Stimulated activated CD4-positive, alpha-beta T cell treated with anti-CD3 and anti-CD28 coated beads, Interleukin-1b, Interleukin-23, amount 100 ng/mL, for 48 hours (primary cell): ENCODE data around the gene CFAP53.
A peak's percentile ranks its signal among the peaks of the same experiment; 100 is the strongest.
"Not testable (repeated sequence)": the region's sequence is repeated elsewhere in the genome, so short reads cannot be mapped to it uniquely, and the experiment has no call there.

ENCODE experiments used
- DNase-seq: peaks from one replicate; pipeline ENCODE4 v3.0.0-alpha.2; 2020

The CFAP53 gene

GRCh38 chr18:50266248-50266704 is at the start of gene CFAP53:
CFAP53 (minus strand) TSS chr18:50266495; CDS start chr18:50266404, 91 bp downstream.
- peak; percentile 87 for DNase-seq

- DNase-seq = no peak
Measured at GRCh38 chr18:50315100-50315871, 49.0 kb upstream of the CFAP53 start.

GRCh38 chr18:50313873-50314460 is 47.7 kb upstream of the CFAP53 start:
- DNase-seq = no peak

GRCh38 chr18:50313031-50313607 is 46.8 kb upstream of the CFAP53 start:
- DNase-seq = no peak

- DNase-seq = no peak
Measured at GRCh38 chr18:50312296-50313030, 46.2 kb upstream of the CFAP53 start.

- no peak for DNase-seq
Measured at GRCh38 chr18:50311650-50312049, 45.4 kb upstream of the CFAP53 start.

- no peak for DNase-seq
Measured at GRCh38 chr18:50310080-50310479, 43.8 kb upstream of the CFAP53 start.

- not testable (repeated sequence) for DNase-seq
Measured at GRCh38 chr18:50308851-50309250, 42.6 kb upstream of the CFAP53 start.

- DNase-seq = peak; percentile 91
Measured at GRCh38 chr18:50307738-50308470, 41.6 kb upstream of the CFAP53 start.

- DNase-seq = no peak
Measured at GRCh38 chr18:50307400-50307737, 41.1 kb upstream of the CFAP53 start.

GRCh38 chr18:50306944-50307343 is 40.6 kb upstream of the CFAP53 start:
- DNase-seq = no peak

- DNase-seq = no peak
Measured at GRCh38 chr18:50301074-50301473, 34.8 kb upstream of the CFAP53 start.

GRCh38 chr18:50299626-50300388 is 33.5 kb upstream of the CFAP53 start:
- no peak for DNase-seq

- no peak for DNase-seq
Measured at GRCh38 chr18:50298443-50299284, 32.4 kb upstream of the CFAP53 start.

- DNase-seq = peak; percentile 73
Measured at GRCh38 chr18:50297621-50298442, 31.5 kb upstream of the CFAP53 start.

GRCh38 chr18:50293039-50293438 is 26.7 kb upstream of the CFAP53 start:
- no peak for DNase-seq

- DNase-seq = no peak
Measured at GRCh38 chr18:50289108-50289443, 22.8 kb upstream of the CFAP53 start.

- DNase-seq = not testable (repeated sequence)
Measured at GRCh38 chr18:50288348-50289107, 22.2 kb upstream of the CFAP53 start.
